IPS DF 4.7 (cell line): ENCODE measurements around the gene GPR65.

Source experiments
- DNase-seq: peaks from one replicate; pipeline ENCODE4 v3.0.0-alpha.2; 2013; ENCODE audit warnings: low spot score; ENCODE audit errors: extremely low read depth

Gene GPR65

GRCh38 chr14:88005050-88005481, at the start of gene GPR65:
Gene GPR65 (plus strand): TSS chr14:88005135. CDS start chr14:88010848, 5,713 bp downstream.
- DNase-seq = no peak

GRCh38 chr14:87955501-87955900, 49.4 kb upstream of the GPR65 start:
- DNase-seq = no peak

GRCh38 chr14:87960013-87960787, 44.7 kb upstream of the GPR65 start:
- DNase-seq = no peak

DNA sequence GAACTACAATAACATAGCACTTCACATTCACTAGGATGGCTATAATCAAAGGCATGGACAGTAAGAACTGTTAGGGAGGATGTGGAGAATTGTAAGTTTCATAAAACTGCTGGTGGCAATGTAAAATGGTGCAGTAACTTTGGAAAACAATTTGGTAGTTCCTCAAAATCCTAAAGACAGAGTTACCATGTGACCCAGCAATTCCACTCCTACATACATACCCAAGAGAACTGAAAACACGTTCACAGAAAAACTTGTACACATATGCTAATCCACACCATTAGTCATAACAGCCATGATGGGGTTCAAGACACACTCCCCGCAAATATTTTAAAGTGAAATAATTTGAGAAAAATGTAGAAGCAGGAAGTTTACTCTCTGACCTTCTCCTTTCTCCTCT, 43.7 kb upstream of the GPR65 start:
- DNase-seq = no peak

DNA sequence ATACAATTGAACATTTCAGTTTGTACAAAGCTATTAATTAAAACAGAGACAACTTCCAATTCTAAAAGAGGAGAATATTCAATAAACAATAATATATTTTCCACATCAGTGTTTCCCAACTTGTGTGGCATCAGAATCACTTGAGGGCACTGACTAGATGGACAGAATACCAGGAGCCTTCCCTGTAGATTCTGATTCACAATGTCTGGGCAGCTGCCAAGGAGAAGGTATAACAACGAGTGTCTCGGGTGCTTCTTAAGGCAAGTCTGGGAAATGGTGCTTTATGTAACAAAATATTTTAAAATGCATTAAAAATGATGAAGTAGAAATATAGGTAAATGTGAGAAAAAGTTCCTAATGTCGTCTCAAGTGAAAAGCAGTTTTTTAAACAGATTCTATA, 38.1 kb upstream of the GPR65 start:
- DNase-seq = no peak

- no peak for DNase-seq
These were observed 37.4 kb upstream of the GPR65 start for GRCh38 chr14:87967496-87967895.

- no peak for DNase-seq
These were observed 33.9 kb upstream of the GPR65 start for GRCh38 chr14:87971010-87971409.

DNA sequence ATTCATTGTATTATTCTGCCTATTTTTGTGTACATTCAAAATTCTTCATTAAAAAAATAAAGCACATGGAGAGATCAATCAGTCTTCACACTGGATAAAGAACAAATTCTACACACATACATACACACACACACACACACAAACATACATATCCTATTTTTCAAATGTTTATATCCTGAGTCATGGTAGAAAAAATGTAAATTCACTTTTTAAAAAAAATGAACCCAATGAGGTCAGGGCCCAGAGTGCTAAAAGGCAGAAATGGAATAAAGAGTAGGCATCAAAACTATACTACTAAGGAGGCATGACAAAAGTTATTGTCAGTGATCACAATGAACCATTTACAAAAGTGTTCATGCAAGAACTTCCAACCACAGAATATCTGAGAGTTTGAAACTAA, 29.3 kb upstream of the GPR65 start:
- DNase-seq = no peak

DNA sequence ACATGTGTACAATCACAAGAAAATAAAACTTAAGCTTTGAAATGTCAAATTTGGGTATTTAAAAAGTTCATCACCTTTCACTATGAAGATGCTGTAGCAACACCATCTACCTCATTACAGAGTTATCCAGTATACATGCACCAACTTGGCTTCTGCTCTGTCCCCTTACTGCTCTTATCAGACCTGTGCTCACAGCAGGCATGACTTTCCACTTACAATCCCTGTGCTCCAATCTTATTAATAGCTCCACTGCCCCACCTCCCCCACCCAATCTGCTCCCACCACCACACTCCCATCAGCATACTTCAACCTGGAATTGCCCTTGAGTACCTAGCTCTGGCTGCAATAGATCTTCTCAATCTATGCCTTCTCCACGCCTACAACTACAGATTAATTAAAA, 25.2 kb upstream of the GPR65 start:
- no peak for DNase-seq

GRCh38 chr14:87989221-87989955, 15.5 kb upstream of the GPR65 start:
- DNase-seq = no peak

DNA sequence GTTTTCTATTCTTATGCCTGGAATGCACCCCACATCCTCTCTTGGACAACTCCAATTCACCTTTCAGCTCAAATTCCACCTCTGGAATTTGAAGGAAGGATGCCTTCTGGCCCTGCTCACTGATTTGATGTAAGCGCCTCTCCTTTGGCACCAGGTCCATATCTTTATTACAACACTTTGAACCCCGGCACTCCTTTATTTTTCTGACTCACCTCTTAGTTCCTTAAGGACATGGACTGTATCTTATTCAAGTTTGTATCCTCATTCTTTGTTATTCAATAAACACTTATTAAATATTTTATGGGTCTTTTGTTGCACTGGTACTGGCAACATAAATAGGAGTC, 15.0 kb upstream of the GPR65 start:
- DNase-seq = no peak

- DNase-seq = no peak
These were observed 14.3 kb upstream of the GPR65 start for GRCh38 chr14:87990682-87991081.

- no peak for DNase-seq
These were observed 12.6 kb upstream of the GPR65 start for GRCh38 chr14:87992346-87992717.

DNA sequence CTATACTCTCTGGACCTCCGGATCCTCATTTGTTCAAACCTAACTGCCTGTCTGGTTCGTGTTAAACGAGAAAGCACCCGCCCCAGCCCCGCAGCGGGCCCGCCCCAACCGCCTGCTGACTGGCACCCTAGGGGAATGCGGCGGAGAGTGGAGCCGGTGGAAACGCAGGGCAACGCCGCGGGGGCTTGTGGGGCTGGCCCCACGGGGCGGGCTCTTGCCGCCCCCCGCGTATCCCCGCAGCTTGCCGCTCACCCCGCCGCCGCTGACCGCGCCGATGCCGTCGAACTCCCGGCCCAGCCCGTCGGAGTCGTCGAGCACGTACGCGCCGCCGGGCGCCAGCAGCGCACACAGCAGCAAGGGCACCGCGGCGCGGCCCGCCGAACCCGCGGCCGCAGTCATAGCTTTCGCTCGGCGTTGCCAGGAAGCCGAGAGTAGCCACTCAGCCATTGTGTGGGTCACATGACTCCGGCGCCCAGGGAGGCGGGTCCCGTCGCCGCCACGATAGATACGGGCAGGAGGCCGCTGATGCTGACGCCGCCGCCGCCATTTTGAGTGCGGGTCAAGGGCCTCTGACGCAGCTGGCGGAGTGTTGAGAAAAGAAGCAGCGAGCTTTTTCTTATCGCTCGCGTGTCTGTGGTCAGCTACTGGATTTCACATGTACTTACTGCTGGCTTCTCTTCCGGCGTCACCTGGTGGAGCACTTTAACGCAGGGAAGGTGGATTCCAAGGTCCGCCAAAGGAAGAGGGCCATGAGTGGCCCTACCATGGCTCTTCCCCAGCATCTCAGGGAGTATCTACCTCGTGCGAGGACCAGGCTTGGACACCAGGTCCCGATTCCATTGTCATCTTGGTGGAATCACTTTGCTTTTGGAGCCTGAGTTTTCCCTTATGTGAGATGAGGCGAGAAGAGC, 12.0 kb upstream of the GPR65 start, which contains the start of gene GALC:
GALC (minus strand) TSS at position 465 of the 911 bp plus-strand sequence; CDS start at position 447, 18 bp downstream.
- peak; percentile 58 for DNase-seq

DNA sequence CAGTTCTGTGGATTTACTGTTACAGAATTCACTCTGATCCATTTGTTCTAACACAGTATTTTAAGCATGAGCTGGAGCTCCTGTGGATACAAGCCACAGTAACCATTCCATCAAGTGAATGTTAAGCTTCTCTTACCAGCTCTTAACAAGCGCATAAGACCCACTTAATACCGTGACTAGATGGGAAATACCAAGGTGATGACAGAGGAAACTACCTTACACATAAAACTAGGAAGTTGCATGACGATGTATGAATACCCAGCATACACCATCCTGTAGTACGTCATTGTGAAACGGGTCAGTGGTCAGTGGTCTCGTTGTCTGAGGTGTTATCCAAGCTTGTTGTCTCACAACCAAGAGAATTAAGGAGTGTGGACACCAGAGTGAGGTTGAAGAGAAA, 10.0 kb upstream of the GPR65 start:
- no peak for DNase-seq

DNA sequence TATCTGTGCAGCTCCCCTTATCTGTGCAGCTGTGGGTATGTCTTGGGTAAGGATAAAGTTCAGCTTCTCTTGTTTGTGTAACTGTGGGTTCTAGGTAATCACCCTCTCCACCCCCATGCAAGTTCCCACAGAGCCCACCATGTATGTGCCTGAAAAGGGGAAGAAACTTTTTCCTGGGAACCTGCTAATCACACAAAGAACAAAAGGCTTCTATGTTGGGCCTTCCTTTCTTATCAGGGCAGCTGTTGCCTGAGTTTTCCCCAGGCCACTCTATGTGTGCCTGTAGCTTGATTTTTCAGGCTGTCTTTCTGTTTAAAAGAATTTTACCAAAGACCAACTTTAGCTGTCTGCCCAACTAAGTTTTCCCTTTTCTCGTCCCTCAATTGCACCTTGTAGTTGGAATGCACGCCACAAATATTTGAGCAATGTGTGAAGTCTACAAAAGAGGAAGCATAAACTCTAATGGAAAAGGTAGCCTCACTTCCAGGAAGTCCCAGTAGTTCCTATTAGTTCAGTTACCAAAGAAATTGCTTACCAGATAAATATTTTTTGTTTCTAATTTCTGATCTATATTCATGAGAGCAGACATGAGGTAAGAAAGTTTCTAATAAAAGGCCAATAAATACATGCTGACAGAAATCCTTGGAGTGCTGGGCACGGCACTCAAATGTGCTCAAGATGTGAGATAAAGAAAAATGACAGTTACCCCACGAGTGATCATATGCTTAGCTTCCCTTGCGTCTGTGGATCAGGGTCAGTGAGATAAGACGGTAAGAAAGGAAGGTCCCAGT, 9.2 kb upstream of the GPR65 start:
- no peak for DNase-seq

DNA sequence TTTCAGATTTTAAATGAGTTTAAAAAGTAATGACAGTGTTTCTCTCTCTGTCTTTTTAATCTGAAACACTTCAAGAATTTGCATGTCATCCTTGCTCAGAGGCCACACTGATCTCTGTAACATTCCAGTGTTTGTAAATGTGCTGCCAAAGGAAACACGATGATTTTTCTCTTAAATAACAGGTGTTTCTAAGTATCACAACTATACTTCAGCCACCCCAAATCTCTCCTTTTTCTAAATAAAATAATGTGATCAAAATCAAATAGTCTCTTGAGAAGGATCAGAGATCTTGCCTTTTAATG, 8.7 kb upstream of the GPR65 start:
- DNase-seq = no peak

DNA sequence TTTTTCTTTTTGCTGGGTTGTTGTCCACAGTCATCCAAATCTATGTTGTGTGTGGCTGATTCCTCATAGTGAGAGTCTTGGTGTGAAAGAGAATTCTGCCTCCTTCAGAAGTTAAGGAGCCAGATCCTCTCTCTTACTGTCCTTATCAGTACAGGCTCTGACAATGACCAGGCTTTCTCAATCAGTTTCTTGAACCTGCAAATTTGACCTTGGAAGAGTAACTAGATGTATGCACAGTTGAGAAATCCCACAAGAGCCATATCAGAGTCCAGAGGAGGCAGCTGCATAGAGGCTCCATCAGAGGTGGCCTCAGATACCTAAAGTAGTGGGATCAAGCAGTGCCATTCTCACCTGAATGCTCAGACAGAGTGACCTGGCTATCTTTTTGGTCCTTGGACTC, 6.5 kb upstream of the GPR65 start:
- no peak for DNase-seq

DNA sequence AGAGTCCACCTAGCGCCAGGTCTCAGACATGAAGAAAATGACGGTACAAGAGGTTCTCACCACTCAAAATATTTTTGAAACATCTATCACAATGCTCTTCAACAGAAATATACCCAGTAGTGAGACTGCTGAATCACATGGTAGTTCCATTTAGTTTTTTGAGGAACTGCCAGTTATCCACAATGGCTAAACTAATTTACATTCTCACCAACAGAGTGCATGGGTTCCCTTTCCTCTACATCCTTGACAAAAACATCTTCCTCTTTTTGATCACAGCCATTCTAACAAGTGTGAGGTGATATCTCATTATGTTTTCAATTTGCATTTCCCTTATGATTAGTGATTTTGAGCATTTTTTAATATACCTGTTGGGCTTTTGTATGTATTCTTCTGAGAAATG, 5.7 kb upstream of the GPR65 start:
- no peak for DNase-seq

- DNase-seq = no peak
These were observed 2.4 kb upstream of the GPR65 start for GRCh38 chr14:88002421-88003075.

DNA sequence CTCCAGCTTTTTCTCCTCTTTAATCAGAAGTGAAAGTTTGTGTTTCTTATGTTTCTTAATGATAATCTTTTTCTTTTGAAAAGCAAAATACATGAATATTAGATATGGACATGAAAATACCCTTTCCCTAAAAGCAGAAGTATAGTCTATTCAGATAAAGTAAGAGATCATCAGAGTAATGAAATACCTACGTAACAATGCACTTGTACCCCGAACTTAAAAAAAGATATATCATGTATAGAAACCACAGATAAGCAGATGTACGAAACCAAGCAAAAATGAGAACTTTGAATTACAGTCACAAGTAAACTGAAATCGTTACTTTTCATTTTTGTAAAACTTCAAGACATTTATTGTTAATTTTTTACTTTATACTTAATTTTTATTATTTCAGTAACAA, 1.5 kb upstream of the GPR65 start:
- no peak for DNase-seq
